Naive thymus-derived CD8-positive, alpha-beta T cell (primary cell): ENCODE measurements around the gene GRM4. TPM values are rescaled to one million over a fixed set of nuclear protein-coding genes. Genes with fewer than 3 reads are reported as not detected.

ENCODE experiments used
- ATAC-seq, 2 donors: fragments of 150-1000 bp; cut with Tn5 transposase in 1 of 2; sonication (Bioruptor Pico), chemical (Tn5 transposase) in 1 of 2; 1 replicate in 1 of 2; 2 replicates in 1 of 2; pipeline ENCODE4 v1.10.0; 2021; ENCODE audit warnings: mild to moderate bottlenecking in 2 of 2, moderate library complexity in 2 of 2
- POLR2A ChIA-PET: fragments of 350-600 bp; sonication (Branson Sonifier 250); formaldehyde crosslinking; loops from one replicate; lab custom pipeline; 2021; ENCODE audit warnings: antibody characterized with exemption; lab: Charles Lee
- DNase-seq, 10 donors: peaks; one replicate each; pipeline versions ENCODE4 v3.0.0 to v3.0.0-alpha.2; 2020 to 2022
- H3K27ac Mint-ChIP-seq, 10 donors: one replicate each; pipeline ENCODE4 v1.8.0; 2020 to 2022; ENCODE audit warnings: mild to moderate bottlenecking in 10 of 10, mixed read lengths in 10 of 10, moderate library complexity in 4 of 10, inconsistent platforms in 1 of 10
- H3K27me3 Mint-ChIP-seq, 5 donors: one replicate each; pipeline ENCODE4 v1.8.0; 2021 to 2022; ENCODE audit warnings: mixed read lengths in 5 of 5
- H3K36me3 Mint-ChIP-seq, 3 donors: one replicate each; pipeline ENCODE4 v1.8.0; 2020 to 2022; ENCODE audit warnings: mixed read lengths in 3 of 3, mild to moderate bottlenecking in 2 of 3, inconsistent platforms in 1 of 3
- H3K4me1 Mint-ChIP-seq, 4 donors: one replicate each; pipeline ENCODE4 v1.8.0; 2021 to 2022; ENCODE audit warnings: mixed read lengths in 4 of 4
- H3K4me3 Mint-ChIP-seq, 10 donors: one replicate each; pipeline ENCODE4 v1.8.0; 2020 to 2022; ENCODE audit warnings: mild to moderate bottlenecking in 10 of 10, mixed read lengths in 10 of 10, moderate library complexity in 6 of 10, inconsistent platforms in 1 of 10
- H3K9me3 Mint-ChIP-seq, 9 donors: one replicate each; pipeline ENCODE4 v1.8.0; 2020 to 2022; ENCODE audit warnings: mixed read lengths in 9 of 9, mild to moderate bottlenecking in 3 of 9, inconsistent platforms in 1 of 9, moderate library complexity in 1 of 9
- polyA plus RNA-seq, 3 donors: library from polyadenylated mRNA; unstranded; fragments of 300-500 nt; fragmentation: Illumina TruSeq; gene quantifications; one replicate each; pipeline ENCODE4 v1.2.3, GENCODE V29; 2021
- total RNA-seq, 8 experiments: library from RNA in 2 of 8; stranded (reverse) in 2 of 8; gene quantifications; one replicate each; pipeline ENCODE4 v1.2.3 and lab custom pipeline; 2021 to 2026

The GRM4 gene
- total and polyA plus RNA-seq, 5 experiments from 2014 or later: not detected

GRCh38 chr6:34057790-34058189 lies 88.1 kb downstream of the GRM4 start:
- POLR2A ChIA-PET: no interaction called here
- Mint-ChIP-seq H3K4me3 (no peak overlapping the region), H3K36me3 (no peaks in the 10 kb centered on the region), H3K9me3 (no peaks in the 10 kb centered on the region), H3K27ac (no peak overlapping the region), H3K27me3 (peaks cover 0 to 16% (median 5%) of the 10 kb centered on the region in 5 donors), H3K4me1 (peaks cover 0 to 6% (median 5%) of the 10 kb centered on the region in 4 donors)
- DNase-seq (no peak), ATAC-seq (no peak)

- POLR2A ChIA-PET: no interaction called here
Observed at GRCh38 chr6:34057191-34057590, 88.7 kb downstream of the GRM4 start.

GRCh38 chr6:34056305-34057108 lies 89.4 kb downstream of the GRM4 start:
- DNase-seq (no peak), ATAC-seq (no peak)
- Mint-ChIP-seq H3K4me3 (no peak overlapping the region), H3K27me3 (peaks cover 0 to 16% (median 5%) of the 10 kb centered on the region in 5 donors), H3K9me3 (no peaks in the 10 kb centered on the region), H3K27ac (no peak overlapping the region), H3K36me3 (no peaks in the 10 kb centered on the region), H3K4me1 (peaks cover 0 to 6% (median 5%) of the 10 kb centered on the region in 4 donors)
- POLR2A ChIA-PET: no interaction called here

More at GRCh38 chr6:34057191-34057590, 88.7 kb downstream of the GRM4 start:
- Mint-ChIP-seq H3K4me3 (no peak overlapping the region), H3K4me1 (peaks cover 0 to 6% (median 5%) of the 10 kb centered on the region in 4 donors), H3K27me3 (peaks cover 0 to 16% (median 5%) of the 10 kb centered on the region in 5 donors), H3K27ac (no peak overlapping the region), H3K9me3 (no peaks in the 10 kb centered on the region), H3K36me3 (no peaks in the 10 kb centered on the region)
- no peak for ATAC-seq
- DNase-seq: no peak

GRCh38 chr6:34055223-34055933 lies 90.5 kb downstream of the GRM4 start:
- DNase-seq (peak; percentile 32 to 79 (median 55)), ATAC-seq (peak; percentile 87 to 97)
- POLR2A ChIA-PET: interaction anchor here (0.5 to 0.6 kb wide), 2 partner anchors 118 to 326 kb away, joined by 3 to 4 read pairs; no protein-coding TSS in a partner anchor
- peaks cover 0 to 20% (median 5%) of the 10 kb centered on the region in 5 donors for H3K27me3 Mint-ChIP-seq
- H3K4me3 Mint-ChIP-seq: no peak overlapping the region
- H3K4me1 Mint-ChIP-seq: peaks cover 0 to 6% (median 5%) of the 10 kb centered on the region in 4 donors
- H3K36me3 Mint-ChIP-seq: no peaks in the 10 kb centered on the region
- H3K27ac Mint-ChIP-seq: peak overlapping the region in 1 of 10 donors; percentile 64
- no peaks in the 10 kb centered on the region for H3K9me3 Mint-ChIP-seq

- Mint-ChIP-seq H3K36me3 (no peaks in the 10 kb centered on the region), H3K27me3 (peaks cover 2 to 36% (median 10%) of the 10 kb centered on the region in 5 donors), H3K4me3 (no peak overlapping the region), H3K27ac (no peak overlapping the region), H3K4me1 (peaks cover 0 to 6% (median 5%) of the 10 kb centered on the region in 4 donors), H3K9me3 (no peaks in the 10 kb centered on the region)
- POLR2A ChIA-PET: interaction anchor here (0.7 kb wide), 2 partner anchors 114 to 703 kb away, joined by 4 to 6 read pairs; no protein-coding TSS in a partner anchor
- ATAC-seq (no peak), DNase-seq (no peak)
Observed at GRCh38 chr6:34053721-34054120, 92.2 kb downstream of the GRM4 start.

GRCh38 chr6:34052918-34053608 lies 92.8 kb downstream of the GRM4 start:
- POLR2A ChIA-PET: no interaction called here
- H3K4me3 Mint-ChIP-seq: no peak overlapping the region
- no peaks in the 10 kb centered on the region for H3K9me3 Mint-ChIP-seq

GRCh38 chr6:34052071-34052825 lies 93.6 kb downstream of the GRM4 start:
- H3K27me3 Mint-ChIP-seq: peaks cover 2 to 40% (median 10%) of the 10 kb centered on the region in 5 donors
- POLR2A ChIA-PET: no interaction called here
- ATAC-seq (no peak), DNase-seq (no peak)
- peaks cover 0 to 6% (median 5%) of the 10 kb centered on the region in 4 donors for H3K4me1 Mint-ChIP-seq
- no peak overlapping the region for H3K4me3 Mint-ChIP-seq
- H3K36me3 Mint-ChIP-seq: no peaks in the 10 kb centered on the region
- H3K27ac Mint-ChIP-seq: no peak overlapping the region
- H3K9me3 Mint-ChIP-seq: no peaks in the 10 kb centered on the region

More at GRCh38 chr6:34052918-34053608, 92.8 kb downstream of the GRM4 start:
- ATAC-seq (no peak), DNase-seq (no peak)
- H3K27me3 Mint-ChIP-seq: peaks cover 2 to 40% (median 10%) of the 10 kb centered on the region in 5 donors
- peaks cover 0 to 6% (median 5%) of the 10 kb centered on the region in 4 donors for H3K4me1 Mint-ChIP-seq
- no peak overlapping the region for H3K27ac Mint-ChIP-seq
- H3K36me3 Mint-ChIP-seq: no peaks in the 10 kb centered on the region

- H3K4me1 Mint-ChIP-seq: peaks cover 0 to 6% (median 5%) of the 10 kb centered on the region in 4 donors
- DNase-seq (no peak), ATAC-seq (no peak)
- no peaks in the 10 kb centered on the region for H3K36me3 Mint-ChIP-seq
- no peak overlapping the region for H3K4me3 Mint-ChIP-seq
- no peaks in the 10 kb centered on the region for H3K9me3 Mint-ChIP-seq
- peaks cover 2 to 40% (median 10%) of the 10 kb centered on the region in 5 donors for H3K27me3 Mint-ChIP-seq
- POLR2A ChIA-PET: no interaction called here
- H3K27ac Mint-ChIP-seq: no peak overlapping the region
Observed at GRCh38 chr6:34051331-34051919, 94.5 kb downstream of the GRM4 start.

- no peak for ATAC-seq
- POLR2A ChIA-PET: no interaction called here
- Mint-ChIP-seq H3K27me3 (peaks cover 2 to 35% (median 8%) of the 10 kb centered on the region in 5 donors), H3K27ac (peak overlapping the region in 1 of 10 donors; percentile 59), H3K36me3 (no peaks in the 10 kb centered on the region), H3K4me3 (no peak overlapping the region), H3K9me3 (no peaks in the 10 kb centered on the region), H3K4me1 (peaks cover 2 to 12% (median 7%) of the 10 kb centered on the region in 4 donors)
- DNase-seq: no peak
Observed at GRCh38 chr6:34050691-34051090, 95.2 kb downstream of the GRM4 start.

GRCh38 chr6:34049395-34050342 lies 96.2 kb downstream of the GRM4 start:
- no peak for DNase-seq
- peak overlapping the region in 2 of 10 donors; percentile 40 to 43 for H3K27ac Mint-ChIP-seq
- peaks cover 2 to 25% (median 4%) of the 10 kb centered on the region in 5 donors for H3K27me3 Mint-ChIP-seq
- H3K36me3 Mint-ChIP-seq: no peaks in the 10 kb centered on the region
- H3K4me1 Mint-ChIP-seq: peaks cover 7 to 13% (median 12%) of the 10 kb centered on the region in 4 donors
- H3K4me3 Mint-ChIP-seq: peak overlapping the region in 2 of 10 donors; percentile 6 to 40
- no peaks in the 10 kb centered on the region for H3K9me3 Mint-ChIP-seq
- ATAC-seq: no peak
- POLR2A ChIA-PET: no interaction called here
